ENCODE measurements around the gene MTFP1. TPM values are rescaled to one million over a fixed set of nuclear protein-coding genes. Genes with fewer than 3 reads are reported as not detected.

The MTFP1 gene
- total and polyA plus RNA-seq, 2 donors (not counting 1 experiment from before 2014, with no cell fraction given), result 11.8 to 18.4 TPM

DNA sequence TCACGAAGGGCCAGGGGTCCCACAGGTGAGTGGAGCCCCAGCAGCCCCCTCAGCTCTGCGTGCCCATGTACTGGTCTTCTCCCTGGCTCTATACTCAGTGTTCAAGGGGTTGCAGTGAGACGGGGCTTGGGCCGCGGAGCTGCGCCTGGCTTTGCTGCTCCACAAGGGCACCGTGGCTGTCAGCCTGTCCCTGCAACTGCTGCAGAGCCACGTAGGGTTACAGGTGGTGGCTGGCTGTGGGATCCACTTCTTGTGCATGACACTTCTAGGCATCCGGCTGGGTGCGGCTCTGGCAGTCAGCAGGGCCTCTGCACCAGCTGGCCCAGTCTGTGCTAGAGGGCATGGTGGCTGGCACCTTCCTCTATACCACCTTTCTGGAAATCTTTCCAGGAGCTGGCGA lies 14.3 kb downstream of the MTFP1 start:
- Histone ChIP-seq H3K27me3 (replicated peaks in 1 of 4; ENCODE audit: control extremely low read depth in 1 of 4, control insufficient read depth in 3 of 4, insufficient read depth in 4 of 4, low read length in 3 of 4) (peaks cover 0 to 26% (median 1%) of the 10 kb centered on the region in 4 experiments), H3K4me1 (ENCODE audit: control insufficient read depth in 2 of 2, insufficient read depth in 2 of 2, low read length in 2 of 2) (peaks cover 17 to 23% of the 10 kb centered on the region in 2 donors), H3K36me3 (replicated peaks in 1 of 2; ENCODE audit: control extremely low read depth in 1 of 2, control insufficient read depth in 1 of 2, extremely low read depth in 1 of 2, insufficient read depth in 2 of 2, low read length in 1 of 2) (no peaks in the 10 kb centered on the region), H3K4me3 (ENCODE audit: control extremely low read depth in 1 of 5, extremely low read depth in 1 of 5, insufficient read depth in 1 of 5, low read depth in 2 of 5, low read length in 4 of 5) (no peak overlapping the region), H3K4me2 (replicated peaks; ENCODE audit: low read depth, low read length, poor library complexity, severe bottlenecking) (no peak overlapping the region), H3K27ac (ENCODE audit: low read length in 2 of 2) (no peak overlapping the region), H3K9ac (ENCODE audit: low read length) (no peak overlapping the region), H3K9me3 (ENCODE audit: control extremely low read depth in 1 of 3, control insufficient read depth in 2 of 3, insufficient read depth in 1 of 3, low read length in 2 of 3) (peaks cover 0 to 33% (median 16%) of the 10 kb centered on the region in 3 donors), H4K20me1 (ENCODE audit: control insufficient read depth, insufficient read depth, low read length, poor library complexity, severe bottlenecking) (no peaks in the 10 kb centered on the region), H3K79me2 (ENCODE audit: control insufficient read depth, insufficient read depth, low read length) (no peaks in the 10 kb centered on the region), H2AFZ (ENCODE audit: insufficient read depth, low read depth, low read length, poor library complexity, severe bottlenecking) (no peak overlapping the region)
- Mint-ChIP-seq H3K9me3 (ENCODE audit: insufficient read depth) (peaks cover 15% of the 10 kb centered on the region), H3K4me3 (no peak overlapping the region), H3K27me3 (peaks cover 37% of the 10 kb centered on the region), H3K4me1 (peaks cover 21% of the 10 kb centered on the region), H3K27ac (no peak overlapping the region)
- 88% methylated on average over 10 of the region's 11 CpGs for WGBS (ENCODE audit: insufficient coverage)
- DNase-seq (no peak), ATAC-seq (ENCODE audit: low read depth) (no peak)
- ChIA-PET CTCF (interaction anchor here (0.6 kb wide), 1 partner anchor 18 kb away, joined by 3 read pairs; no protein-coding TSS in a partner anchor), POLR2A (interaction anchor here (0.6 kb wide), 1 partner anchor 8 kb away, joined by 3 read pairs; no protein-coding TSS in a partner anchor)
- intact Hi-C loops (cut with micrococcal nuclease), result no loop called here
- TF ChIP-seq, protein P1, sequence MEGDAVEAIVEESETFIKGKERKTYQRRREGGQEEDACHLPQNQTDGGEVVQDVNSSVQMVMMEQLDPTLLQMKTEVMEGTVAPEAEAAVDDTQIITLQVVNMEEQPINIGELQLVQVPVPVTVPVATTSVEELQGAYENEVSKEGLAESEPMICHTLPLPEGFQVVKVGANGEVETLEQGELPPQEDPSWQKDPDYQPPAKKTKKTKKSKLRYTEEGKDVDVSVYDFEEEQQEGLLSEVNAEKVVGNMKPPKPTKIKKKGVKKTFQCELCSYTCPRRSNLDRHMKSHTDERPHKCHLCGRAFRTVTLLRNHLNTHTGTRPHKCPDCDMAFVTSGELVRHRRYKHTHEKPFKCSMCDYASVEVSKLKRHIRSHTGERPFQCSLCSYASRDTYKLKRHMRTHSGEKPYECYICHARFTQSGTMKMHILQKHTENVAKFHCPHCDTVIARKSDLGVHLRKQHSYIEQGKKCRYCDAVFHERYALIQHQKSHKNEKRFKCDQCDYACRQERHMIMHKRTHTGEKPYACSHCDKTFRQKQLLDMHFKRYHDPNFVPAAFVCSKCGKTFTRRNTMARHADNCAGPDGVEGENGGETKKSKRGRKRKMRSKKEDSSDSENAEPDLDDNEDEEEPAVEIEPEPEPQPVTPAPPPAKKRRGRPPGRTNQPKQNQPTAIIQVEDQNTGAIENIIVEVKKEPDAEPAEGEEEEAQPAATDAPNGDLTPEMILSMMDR (IDR thresholded peaks at IDR 0.05), result no peak
- TF ChIP-seq EZH2 (IDR thresholded peaks at IDR 0.05; ENCODE audit: borderline replicate concordance, insufficient read depth, low read depth, low read length, poor library complexity, severe bottlenecking), result no peak

DNA sequence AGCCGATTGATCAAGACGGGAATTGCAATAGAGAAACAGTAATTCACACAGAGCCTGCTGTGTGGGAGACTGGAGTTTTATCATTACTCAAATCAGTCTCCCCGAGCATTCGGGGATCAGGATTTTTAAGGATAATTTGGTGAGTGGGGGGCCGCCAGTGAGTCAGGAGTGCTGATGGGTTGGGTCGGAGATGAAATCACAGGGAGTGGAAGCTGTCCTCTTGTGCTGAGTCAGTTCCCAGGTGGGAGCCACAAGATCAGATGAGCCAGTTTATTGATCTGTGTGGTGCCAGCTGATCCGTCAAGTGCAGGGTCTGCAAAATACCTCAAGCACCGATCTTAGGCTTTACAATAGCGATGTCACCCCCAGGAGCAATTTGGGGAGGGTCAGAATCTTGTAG lies 15.5 kb downstream of the MTFP1 start:
- no peak overlapping the region for H3K9ac ChIP-seq (ENCODE audit: low read length)
- H2AFZ ChIP-seq (ENCODE audit: insufficient read depth, low read depth, low read length, poor library complexity, severe bottlenecking), result no peak overlapping the region
- TF ChIP-seq, protein P1 (IDR thresholded peaks at IDR 0.05), result no peak
- TF ChIP-seq EZH2 (IDR thresholded peaks at IDR 0.05; ENCODE audit: borderline replicate concordance, insufficient read depth, low read depth, low read length, poor library complexity, severe bottlenecking), result no peak
- Mint-ChIP-seq H3K4me1 (peaks cover 16% of the 10 kb centered on the region), H3K27me3 (peaks cover 43% of the 10 kb centered on the region), H3K27ac (no peak overlapping the region), H3K9me3 (ENCODE audit: insufficient read depth) (peaks cover 7% of the 10 kb centered on the region), H3K4me3 (no peak overlapping the region)
- H3K4me3 ChIP-seq (ENCODE audit: control extremely low read depth in 1 of 5, extremely low read depth in 1 of 5, insufficient read depth in 1 of 5, low read depth in 2 of 5, low read length in 4 of 5), result no peak overlapping the region
- H3K9me3 ChIP-seq (ENCODE audit: control extremely low read depth in 1 of 3, control insufficient read depth in 2 of 3, insufficient read depth in 1 of 3, low read length in 2 of 3), result peaks cover 0 to 26% (median 3%) of the 10 kb centered on the region in 3 donors
- H3K27me3 ChIP-seq (replicated peaks in 1 of 4; ENCODE audit: control extremely low read depth in 1 of 4, control insufficient read depth in 3 of 4, insufficient read depth in 4 of 4, low read length in 3 of 4), result peaks cover 0 to 38% (median 4%) of the 10 kb centered on the region in 4 experiments
- DNase-seq (no peak), ATAC-seq (ENCODE audit: low read depth) (no peak)
- no peak overlapping the region for H3K27ac ChIP-seq (ENCODE audit: low read length in 2 of 2)
- POLR2A ChIA-PET, result no interaction called here
- no peaks in the 10 kb centered on the region for H3K79me2 ChIP-seq (ENCODE audit: control insufficient read depth, insufficient read depth, low read length)
- WGBS (ENCODE audit: insufficient coverage), result 90% methylated on average over 3 of the region's 9 CpGs
- no peaks in the 10 kb centered on the region for H3K36me3 ChIP-seq (replicated peaks in 1 of 2; ENCODE audit: control extremely low read depth in 1 of 2, control insufficient read depth in 1 of 2, extremely low read depth in 1 of 2, insufficient read depth in 2 of 2, low read length in 1 of 2)
- no peak overlapping the region for H3K4me2 ChIP-seq (replicated peaks; ENCODE audit: low read depth, low read length, poor library complexity, severe bottlenecking)
- H4K20me1 ChIP-seq (ENCODE audit: control insufficient read depth, insufficient read depth, low read length, poor library complexity, severe bottlenecking), result no peaks in the 10 kb centered on the region
- peaks cover 8 to 14% of the 10 kb centered on the region in 2 donors for H3K4me1 ChIP-seq (ENCODE audit: control insufficient read depth in 2 of 2, insufficient read depth in 2 of 2, low read length in 2 of 2)
- CTCF ChIA-PET, result no interaction called here
- intact Hi-C loops (cut with micrococcal nuclease), result no loop called here

All from B cell (primary cell).